ENCODE data around the gene GPR55. TPM values are rescaled to one million over a fixed set of nuclear protein-coding genes. Genes with fewer than 3 reads are reported as not detected.
A peak's percentile ranks its signal among the peaks of the same experiment; 100 is the strongest.

The GPR55 gene
- total RNA-seq, 1 experiment from 2014 or later = not detected

DNA sequence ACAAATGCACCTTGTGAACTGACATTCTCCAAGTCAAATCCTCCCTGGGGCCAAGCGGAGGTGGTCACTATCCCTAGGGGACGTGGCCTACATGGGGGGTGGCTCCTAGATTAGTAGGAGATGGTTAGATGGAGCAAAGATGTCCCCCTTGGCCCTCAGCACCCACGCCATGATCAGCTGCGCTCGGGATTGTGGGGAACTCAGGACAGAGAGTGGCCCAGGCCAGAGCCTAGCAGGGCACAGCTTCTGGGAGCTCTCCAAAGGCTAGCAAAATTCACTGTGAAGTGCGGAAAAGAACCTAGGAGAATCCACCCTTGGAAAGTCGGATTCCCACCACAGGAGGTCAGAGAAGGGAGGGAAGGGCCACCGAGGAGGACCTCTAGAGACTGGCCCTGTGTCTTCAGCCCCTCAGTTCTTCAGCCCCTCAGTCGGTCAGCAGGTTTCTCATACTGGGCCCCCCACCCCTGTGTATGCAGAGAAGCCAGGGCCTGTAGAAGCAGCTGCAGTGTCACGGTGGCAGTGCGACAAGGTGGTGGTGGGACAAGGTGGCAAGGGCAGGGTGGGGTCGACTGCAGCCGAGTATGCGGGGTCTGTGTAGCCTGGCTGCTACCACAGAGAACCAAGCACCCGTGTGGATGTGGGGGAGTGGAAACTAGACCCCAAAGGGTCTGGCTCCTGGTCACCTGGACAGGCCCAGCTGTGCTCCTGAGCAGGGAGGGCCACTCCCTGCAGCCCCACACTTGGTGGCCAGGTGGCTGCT is 18.4 kb downstream of the GPR55 start:
- ATAC-seq (no peak), DNase-seq (ENCODE audit: low spot score) (no peak)
- Mint-ChIP-seq H3K36me3 (no peaks in the 10 kb centered on the region), H3K27ac (no peak overlapping the region), H3K4me3 (no peak overlapping the region), H3K4me1 (peaks cover 54% of the 10 kb centered on the region), H3K27me3 (ENCODE audit: low read depth) (peaks cover 30% of the 10 kb centered on the region), H3K9me3 (peaks cover 16% of the 10 kb centered on the region; the same call in 1 of the 2 replicates)
- ChIA-PET POLR2A (no interaction called here), CTCF (interaction anchor here (1.1 to 4.8 kb wide), 4 partner anchors 17 to 147 kb away, joined by 3 to 25 read pairs (median 4); no protein-coding TSS in a partner anchor)
- no peak for TF ChIP-seq ZNF423 (CRISPR knock-in tag; IDR thresholded peaks at IDR 0.05)
- TF ChIP-seq FOXJ3 (CRISPR knock-in tag; IDR thresholded peaks at IDR 0.05; ENCODE audit: borderline replicate concordance) = no peak
- TF ChIP-seq, protein P1, sequence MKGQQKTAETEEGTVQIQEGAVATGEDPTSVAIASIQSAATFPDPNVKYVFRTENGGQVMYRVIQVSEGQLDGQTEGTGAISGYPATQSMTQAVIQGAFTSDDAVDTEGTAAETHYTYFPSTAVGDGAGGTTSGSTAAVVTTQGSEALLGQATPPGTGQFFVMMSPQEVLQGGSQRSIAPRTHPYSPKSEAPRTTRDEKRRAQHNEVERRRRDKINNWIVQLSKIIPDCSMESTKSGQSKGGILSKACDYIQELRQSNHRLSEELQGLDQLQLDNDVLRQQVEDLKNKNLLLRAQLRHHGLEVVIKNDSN (CRISPR knock-in tag; IDR thresholded peaks at IDR 0.05) = no peak
- TF ChIP-seq NR1H2 (CRISPR knock-in tag; IDR thresholded peaks at IDR 0.05) = no peak
- no peak for TF ChIP-seq MAX (CRISPR knock-in tag; IDR thresholded peaks at IDR 0.05)

GRCh38 chr2:230905448-230906421 is 19.3 kb downstream of the GPR55 start:
- CTCF ChIA-PET = interaction anchor here (0.7 to 4.8 kb wide), 7 partner anchors 18 to 147 kb away, joined by 3 to 25 read pairs (median 4); no protein-coding TSS in a partner anchor
- no peak overlapping the region for H3K4me3 Mint-ChIP-seq
- peaks cover 30% of the 10 kb centered on the region for H3K27me3 Mint-ChIP-seq (ENCODE audit: low read depth)
- DNase-seq (ENCODE audit: low spot score) = no peak
- no peaks in the 10 kb centered on the region for H3K36me3 Mint-ChIP-seq
- no peak; the same call in 1 of the 2 replicates for ATAC-seq
- POLR2A ChIA-PET = no interaction called here
- peaks cover 12% of the 10 kb centered on the region; the same call in 1 of the 2 replicates for H3K9me3 Mint-ChIP-seq
- H3K4me1 Mint-ChIP-seq = peaks cover 54% of the 10 kb centered on the region
- no peak overlapping the region for H3K27ac Mint-ChIP-seq
- no peak for TF ChIP-seq E2F5 (CRISPR knock-in tag; IDR thresholded peaks at IDR 0.05)
- TF ChIP-seq KAT7 (CRISPR knock-in tag; IDR thresholded peaks at IDR 0.05; ENCODE audit: borderline replicate concordance) = no peak
- TF ChIP-seq SP1 (CRISPR knock-in tag; conservative IDR thresholded peaks at IDR 0.05) = no peak
- TF ChIP-seq ZBTB21 (CRISPR knock-in tag; IDR thresholded peaks at IDR 0.05; ENCODE audit: borderline replicate concordance) = no peak
- no peak for TF ChIP-seq HMGA2 (CRISPR knock-in tag; IDR thresholded peaks at IDR 0.05)
- TF ChIP-seq MAX (CRISPR knock-in tag; IDR thresholded peaks at IDR 0.05) = peak; percentile 48; the same call in 1 of the 2 replicates
- TF ChIP-seq CBFB (CRISPR knock-in tag; IDR thresholded peaks at IDR 0.05; ENCODE audit: low read depth) = no peak
- no peak for TF ChIP-seq FOXJ3 (CRISPR knock-in tag; IDR thresholded peaks at IDR 0.05; ENCODE audit: borderline replicate concordance)
- no peak for TF ChIP-seq ZNF317 (CRISPR knock-in tag; IDR thresholded peaks at IDR 0.05; ENCODE audit: borderline replicate concordance, low read depth)
- TF ChIP-seq AR (CRISPR knock-in tag; IDR thresholded peaks at IDR 0.05) = no peak
- TF ChIP-seq, protein P2, sequence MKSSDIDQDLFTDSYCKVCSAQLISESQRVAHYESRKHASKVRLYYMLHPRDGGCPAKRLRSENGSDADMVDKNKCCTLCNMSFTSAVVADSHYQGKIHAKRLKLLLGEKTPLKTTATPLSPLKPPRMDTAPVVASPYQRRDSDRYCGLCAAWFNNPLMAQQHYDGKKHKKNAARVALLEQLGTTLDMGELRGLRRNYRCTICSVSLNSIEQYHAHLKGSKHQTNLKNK (CRISPR knock-in tag; IDR thresholded peaks at IDR 0.05) = no peak
- TF ChIP-seq, protein P3, sequence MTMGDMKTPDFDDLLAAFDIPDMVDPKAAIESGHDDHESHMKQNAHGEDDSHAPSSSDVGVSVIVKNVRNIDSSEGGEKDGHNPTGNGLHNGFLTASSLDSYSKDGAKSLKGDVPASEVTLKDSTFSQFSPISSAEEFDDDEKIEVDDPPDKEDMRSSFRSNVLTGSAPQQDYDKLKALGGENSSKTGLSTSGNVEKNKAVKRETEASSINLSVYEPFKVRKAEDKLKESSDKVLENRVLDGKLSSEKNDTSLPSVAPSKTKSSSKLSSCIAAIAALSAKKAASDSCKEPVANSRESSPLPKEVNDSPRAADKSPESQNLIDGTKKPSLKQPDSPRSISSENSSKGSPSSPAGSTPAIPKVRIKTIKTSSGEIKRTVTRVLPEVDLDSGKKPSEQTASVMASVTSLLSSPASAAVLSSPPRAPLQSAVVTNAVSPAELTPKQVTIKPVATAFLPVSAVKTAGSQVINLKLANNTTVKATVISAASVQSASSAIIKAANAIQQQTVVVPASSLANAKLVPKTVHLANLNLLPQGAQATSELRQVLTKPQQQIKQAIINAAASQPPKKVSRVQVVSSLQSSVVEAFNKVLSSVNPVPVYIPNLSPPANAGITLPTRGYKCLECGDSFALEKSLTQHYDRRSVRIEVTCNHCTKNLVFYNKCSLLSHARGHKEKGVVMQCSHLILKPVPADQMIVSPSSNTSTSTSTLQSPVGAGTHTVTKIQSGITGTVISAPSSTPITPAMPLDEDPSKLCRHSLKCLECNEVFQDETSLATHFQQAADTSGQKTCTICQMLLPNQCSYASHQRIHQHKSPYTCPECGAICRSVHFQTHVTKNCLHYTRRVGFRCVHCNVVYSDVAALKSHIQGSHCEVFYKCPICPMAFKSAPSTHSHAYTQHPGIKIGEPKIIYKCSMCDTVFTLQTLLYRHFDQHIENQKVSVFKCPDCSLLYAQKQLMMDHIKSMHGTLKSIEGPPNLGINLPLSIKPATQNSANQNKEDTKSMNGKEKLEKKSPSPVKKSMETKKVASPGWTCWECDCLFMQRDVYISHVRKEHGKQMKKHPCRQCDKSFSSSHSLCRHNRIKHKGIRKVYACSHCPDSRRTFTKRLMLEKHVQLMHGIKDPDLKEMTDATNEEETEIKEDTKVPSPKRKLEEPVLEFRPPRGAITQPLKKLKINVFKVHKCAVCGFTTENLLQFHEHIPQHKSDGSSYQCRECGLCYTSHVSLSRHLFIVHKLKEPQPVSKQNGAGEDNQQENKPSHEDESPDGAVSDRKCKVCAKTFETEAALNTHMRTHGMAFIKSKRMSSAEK (CRISPR knock-in tag; IDR thresholded peaks at IDR 0.05; ENCODE audit: borderline replicate concordance) = no peak
- no peak for TF ChIP-seq NFE2L1 (CRISPR knock-in tag; IDR thresholded peaks at IDR 0.05)
- 0 out of 2 replicates have a peak, but pooled peaks have one; percentile 9 for TF ChIP-seq USF2 (CRISPR knock-in tag; IDR thresholded peaks at IDR 0.05)
- 0 out of 2 replicates have a peak, but pooled peaks have one; percentile 37 for TF ChIP-seq FOXP1 (CRISPR knock-in tag; IDR thresholded peaks at IDR 0.05; ENCODE audit: borderline replicate concordance)
- TF ChIP-seq ZNF121 (CRISPR knock-in tag; IDR thresholded peaks at IDR 0.05) = no peak

Data from WTC11 (cell line).